K562 (cell line): ENCODE data around the gene DYRK1B. TPM values are rescaled to one million over a fixed set of nuclear protein-coding genes. Genes with fewer than 3 reads are reported as not detected.

Source experiments
- MGA ChIP-seq: fragments of 450-650 bp; IDR thresholded peaks from 2 replicates; pipeline ENCODE4 v1.6.1; 2016; ENCODE audit warnings: mild to moderate bottlenecking, moderate library complexity
- TOE1 ChIP-seq, 2 experiments: fragments of 450-650 bp in 1 of 2; sonication (generic) in 1 of 2; formaldehyde crosslinking in 1 of 2; IDR thresholded peaks; 2 replicates each; pipeline versions ENCODE4 v1.7.1 to v1.8.0; 2016 to 2022; ENCODE audit warnings: borderline replicate concordance in 2 of 2, mild to moderate bottlenecking in 2 of 2, antibody characterized with exemption in 1 of 2, inconsistent platforms in 1 of 2, low read depth in 1 of 2, missing genetic modification reagents in 1 of 2, moderate library complexity in 1 of 2
- polyA plus RNA-seq, 8 experiments: library from polyadenylated mRNA; depleted of rRNA in 4 of 8; stranded (reverse) in 5 of 8; unstranded in 3 of 8; fragments of >200 nt; fragmentation: Nextera tagmentation in 2 of 8; fragmentation: Illumina TruSeq in 1 of 8; extraction: Ambion mirVana in 2 of 8; extraction: Trizol in 1 of 8; gene quantifications; 2 replicates each; pipeline versions ENCODE4 v1.2.1 to v1.2.3, GENCODE V29; 2011 to 2014; ENCODE audit warnings: inconsistent platforms in 1 of 8, missing spikeins in 1 of 8
- total RNA-seq, 7 experiments: library from RNA; depleted of rRNA in 6 of 7; stranded (reverse); fragments of >200 nt in 6 of 7; fragmentation: Illumina TruSeq in 2 of 7; extraction: Trizol in 2 of 7; gene quantifications; 2 replicates each; pipeline versions ENCODE4 v1.2.1 to v1.2.3, GENCODE V29; 2011 to 2021; ENCODE audit warnings: low replicate concordance in 1 of 7

The DYRK1B gene
- total and polyA plus RNA-seq, 9 of the 15 experiments (the other 6 are each of a cell fraction or from before 2014, with no cell fraction given) = 0.91 to 5.2 (median 1.5) TPM; not detected in 2

GRCh38 chr19:39870171-39870971, 36.4 kb upstream of the DYRK1B start (continued):
- TF ChIP-seq MGA = no peak
- TF ChIP-seq TOE1 (IDR thresholded peaks at IDR 0.05; ENCODE audit: borderline replicate concordance) = no peak
- no peak for TF ChIP-seq TOE1 (CRISPR knock-in tag; IDR thresholded peaks at IDR 0.05; ENCODE audit: borderline replicate concordance, low read depth)
- TF ChIP-seq, all 486 proteins: peak for 0
